Mesothelial cell of epicardium (in vitro differentiated cells): ENCODE measurements around the gene TLE3. TPM values are rescaled to one million over a fixed set of nuclear protein-coding genes. Genes with fewer than 3 reads are reported as not detected.

Experiments used
- DNase-seq, 2 experiments: peaks; one replicate each; pipeline ENCODE4 v3.0.0; 2021; ENCODE audit warnings: low spot score in 2 of 2; ENCODE audit not compliant: unreplicated experiment in 2 of 2
- H3K27ac Mint-ChIP-seq: 2 replicates; pipeline ENCODE4 v1.8.0; 2021; ENCODE audit warnings: mixed read lengths
- H3K27me3 Mint-ChIP-seq: 2 replicates; pipeline ENCODE4 v1.8.0; 2021; ENCODE audit warnings: low read depth, mixed read lengths
- H3K36me3 Mint-ChIP-seq: 2 replicates; pipeline ENCODE4 v1.8.0; 2021; ENCODE audit warnings: mixed read lengths
- H3K4me1 Mint-ChIP-seq: 2 replicates; pipeline ENCODE4 v1.8.0; 2021; ENCODE audit warnings: mixed read lengths
- H3K4me3 Mint-ChIP-seq: 2 replicates; pipeline ENCODE4 v1.8.0; 2021; ENCODE audit warnings: mild to moderate bottlenecking, moderate library complexity, mixed read lengths
- H3K9me3 Mint-ChIP-seq: 2 replicates; pipeline ENCODE4 v1.8.0; 2021; ENCODE audit warnings: mixed read lengths
- total RNA-seq: library from RNA; stranded (reverse); gene quantifications from 3 replicates; pipeline ENCODE4 v1.2.1, GENCODE V29; 2021
- TF ChIP-seq, protein P1 (sequence below): fragments of 200-600 bp; sonication (generic); IDR thresholded peaks from one replicate; pipeline ENCODE4 v1.5.0; 2021; ENCODE audit warnings: antibody characterized with exemption; ENCODE audit not compliant: unreplicated experiment

The TLE3 gene
- total RNA-seq, 1 donor from 2014 or later = 165 TPM

GRCh38 chr15:70050441-70050840, 47.3 kb downstream of the TLE3 start:
- peaks cover 13% of the 10 kb centered on the region for H3K4me1 Mint-ChIP-seq
- DNase-seq = peak in 1 of 2 experiments; percentile 3
- no peak overlapping the region for H3K4me3 Mint-ChIP-seq
- H3K27me3 Mint-ChIP-seq = no peaks in the 10 kb centered on the region
- peaks cover 52% of the 10 kb centered on the region for H3K36me3 Mint-ChIP-seq
- TF ChIP-seq, protein P1, sequence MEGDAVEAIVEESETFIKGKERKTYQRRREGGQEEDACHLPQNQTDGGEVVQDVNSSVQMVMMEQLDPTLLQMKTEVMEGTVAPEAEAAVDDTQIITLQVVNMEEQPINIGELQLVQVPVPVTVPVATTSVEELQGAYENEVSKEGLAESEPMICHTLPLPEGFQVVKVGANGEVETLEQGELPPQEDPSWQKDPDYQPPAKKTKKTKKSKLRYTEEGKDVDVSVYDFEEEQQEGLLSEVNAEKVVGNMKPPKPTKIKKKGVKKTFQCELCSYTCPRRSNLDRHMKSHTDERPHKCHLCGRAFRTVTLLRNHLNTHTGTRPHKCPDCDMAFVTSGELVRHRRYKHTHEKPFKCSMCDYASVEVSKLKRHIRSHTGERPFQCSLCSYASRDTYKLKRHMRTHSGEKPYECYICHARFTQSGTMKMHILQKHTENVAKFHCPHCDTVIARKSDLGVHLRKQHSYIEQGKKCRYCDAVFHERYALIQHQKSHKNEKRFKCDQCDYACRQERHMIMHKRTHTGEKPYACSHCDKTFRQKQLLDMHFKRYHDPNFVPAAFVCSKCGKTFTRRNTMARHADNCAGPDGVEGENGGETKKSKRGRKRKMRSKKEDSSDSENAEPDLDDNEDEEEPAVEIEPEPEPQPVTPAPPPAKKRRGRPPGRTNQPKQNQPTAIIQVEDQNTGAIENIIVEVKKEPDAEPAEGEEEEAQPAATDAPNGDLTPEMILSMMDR = no peak
- no peaks in the 10 kb centered on the region for H3K9me3 Mint-ChIP-seq
- no peak overlapping the region for H3K27ac Mint-ChIP-seq

- H3K27ac Mint-ChIP-seq = no peak overlapping the region
- no peaks in the 10 kb centered on the region for H3K9me3 Mint-ChIP-seq
- DNase-seq = peak in 1 of 2 experiments; percentile 9
- TF ChIP-seq, protein P1 = no peak
- no peaks in the 10 kb centered on the region for H3K27me3 Mint-ChIP-seq
- H3K4me1 Mint-ChIP-seq = peaks cover 13% of the 10 kb centered on the region
- H3K4me3 Mint-ChIP-seq = no peak overlapping the region
- peaks cover 45% of the 10 kb centered on the region for H3K36me3 Mint-ChIP-seq
Observed at GRCh38 chr15:70049701-70050301, 47.9 kb downstream of the TLE3 start.

- Mint-ChIP-seq H3K4me3 (no peak overlapping the region), H3K27me3 (no peaks in the 10 kb centered on the region), H3K9me3 (no peaks in the 10 kb centered on the region), H3K36me3 (peaks cover 39% of the 10 kb centered on the region), H3K4me1 (peaks cover 13% of the 10 kb centered on the region), H3K27ac (no peak overlapping the region)
- TF ChIP-seq, protein P1 = no peak
- peak in 1 of 2 experiments; percentile 6 for DNase-seq
Observed at GRCh38 chr15:70048578-70049514, 48.9 kb downstream of the TLE3 start.

DNA sequence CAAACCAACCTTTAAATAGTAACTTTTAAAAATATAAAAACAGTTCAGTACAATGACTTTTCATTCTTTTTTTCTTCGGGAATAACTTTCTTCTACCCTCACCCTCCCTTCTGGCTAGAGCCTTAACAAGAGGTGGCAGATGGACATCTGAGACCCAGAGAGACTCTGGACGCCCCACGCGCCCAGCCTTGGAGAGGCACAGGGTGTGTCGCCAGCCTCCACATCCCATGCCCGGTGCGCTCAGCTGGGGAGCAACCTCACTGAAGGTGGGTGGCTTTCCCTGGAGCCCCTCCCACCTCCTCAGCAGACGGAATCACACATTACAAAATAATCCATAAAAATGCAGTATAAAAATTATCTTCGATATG, 49.5 kb downstream of the TLE3 start:
- Mint-ChIP-seq H3K27ac (no peak overlapping the region), H3K4me3 (no peak overlapping the region), H3K9me3 (no peaks in the 10 kb centered on the region), H3K4me1 (peaks cover 13% of the 10 kb centered on the region), H3K27me3 (no peaks in the 10 kb centered on the region), H3K36me3 (peaks cover 35% of the 10 kb centered on the region)
- DNase-seq = no peak
- TF ChIP-seq, protein P1 = no peak

DNA sequence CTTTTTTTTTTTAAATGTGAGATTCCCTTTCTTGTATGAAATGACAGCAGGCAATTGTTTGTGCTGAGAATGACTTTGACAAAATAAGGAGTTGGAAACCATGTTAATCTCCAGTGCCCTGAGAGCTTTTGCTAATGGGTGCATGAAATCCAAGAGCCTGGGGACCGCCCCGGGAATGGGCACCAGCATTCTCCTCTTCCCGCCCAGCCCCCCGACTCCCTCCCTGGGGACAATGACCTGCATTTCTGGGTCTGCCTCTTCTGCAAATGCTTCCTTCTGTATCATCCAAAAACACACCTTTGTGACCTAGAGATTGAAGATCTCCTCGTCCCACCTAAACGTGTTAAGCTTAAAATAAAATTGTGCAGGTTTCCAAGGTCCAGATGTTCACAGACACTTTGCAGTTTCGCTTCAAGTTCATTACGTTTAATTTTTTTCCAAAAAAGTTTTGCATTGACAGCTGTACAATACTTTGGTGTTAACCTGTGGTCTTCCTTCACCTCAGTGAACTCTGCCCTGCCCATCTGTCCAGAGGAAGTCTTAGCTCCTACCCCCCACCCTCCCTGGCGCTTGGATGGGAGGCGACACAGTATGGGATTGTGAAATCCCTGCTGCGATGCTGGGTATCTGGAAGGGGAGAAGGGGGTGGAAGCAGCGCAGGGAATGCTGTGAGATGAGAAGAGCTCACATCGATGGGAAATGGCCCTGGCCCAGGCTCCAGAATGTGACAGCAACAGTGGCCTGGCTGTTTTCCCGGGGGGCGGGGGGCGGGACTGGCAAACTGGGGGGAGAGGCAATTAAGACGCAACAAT, 50.1 kb downstream of the TLE3 start:
- Mint-ChIP-seq H3K27ac (peak overlapping the region; percentile 14), H3K4me1 (peaks cover 13% of the 10 kb centered on the region), H3K4me3 (no peak overlapping the region), H3K36me3 (peaks cover 30% of the 10 kb centered on the region), H3K9me3 (no peaks in the 10 kb centered on the region), H3K27me3 (no peaks in the 10 kb centered on the region)
- DNase-seq = peak in 1 of 2 experiments; percentile 1
- TF ChIP-seq, protein P1 = no peak
